Stimulated activated CD4-positive, alpha-beta T cell treated with anti-CD3 and anti-CD28 coated beads, Interleukin-2, amount 100 ng/mL, for 48 hours (primary cell): ENCODE data around the gene MRPL43.

Source experiments
- DNase-seq, 2 donors: peaks; one replicate each; pipeline ENCODE4 v3.0.0-alpha.2; 2020

The MRPL43 gene

DNA sequence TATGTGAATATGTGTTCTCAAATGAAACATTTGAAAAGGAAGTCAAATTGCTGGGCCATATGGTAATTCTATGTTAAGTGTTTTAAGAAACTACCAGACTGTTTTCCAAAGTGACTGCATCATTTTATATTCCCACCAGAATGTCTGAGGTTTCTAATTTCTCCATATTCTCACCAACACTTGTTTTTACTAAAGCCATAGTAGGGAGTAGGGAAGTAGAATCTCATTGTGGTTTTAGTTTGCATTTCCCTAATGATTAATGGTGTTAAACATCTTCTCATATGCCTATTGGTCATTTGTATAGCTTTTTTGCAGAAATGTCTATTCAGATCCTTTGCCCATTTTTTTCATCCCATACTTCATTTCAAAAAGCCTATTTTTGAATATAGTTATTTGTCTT is 27.0 kb downstream of the MRPL43 start:
- no peak for DNase-seq

DNA sequence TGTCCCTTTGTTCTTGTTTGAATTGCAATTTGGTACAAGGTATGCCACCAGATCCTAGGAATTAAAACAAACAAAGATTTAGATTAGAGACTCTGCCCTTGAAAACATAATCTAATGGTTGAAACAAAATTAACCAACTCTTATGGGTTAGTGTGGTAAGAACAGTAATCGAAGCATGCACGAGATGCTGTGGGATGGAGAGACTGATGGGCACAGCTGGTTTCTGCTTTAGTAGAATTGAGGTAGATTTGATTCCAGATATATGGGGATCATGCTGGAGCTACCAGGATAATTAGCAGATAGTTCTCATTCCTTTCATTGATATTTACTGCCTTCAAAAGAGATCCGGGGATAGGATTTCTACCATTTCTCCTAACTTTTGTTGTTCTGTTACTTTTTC is 38.4 kb downstream of the MRPL43 start:
- no peak for DNase-seq

DNA sequence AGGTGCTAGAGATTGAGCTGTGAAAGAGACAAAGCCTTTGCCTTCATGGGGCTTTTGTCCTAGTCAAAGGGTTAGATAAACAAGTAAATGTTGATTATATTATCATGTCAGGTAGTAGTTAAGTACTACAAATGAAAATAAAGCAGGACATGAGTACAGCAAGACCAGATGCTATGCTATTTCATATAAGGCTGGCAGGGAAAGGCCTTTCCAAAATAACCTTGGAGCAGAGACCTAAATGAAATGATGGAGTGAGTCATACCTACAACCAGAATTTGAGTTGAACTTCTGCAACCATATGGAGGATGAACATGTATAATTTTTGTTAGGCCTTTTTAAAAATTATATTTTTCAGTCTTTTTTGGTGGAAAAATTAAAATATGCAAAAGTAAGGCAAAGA is 41.5 kb downstream of the MRPL43 start:
- DNase-seq: no peak

DNA sequence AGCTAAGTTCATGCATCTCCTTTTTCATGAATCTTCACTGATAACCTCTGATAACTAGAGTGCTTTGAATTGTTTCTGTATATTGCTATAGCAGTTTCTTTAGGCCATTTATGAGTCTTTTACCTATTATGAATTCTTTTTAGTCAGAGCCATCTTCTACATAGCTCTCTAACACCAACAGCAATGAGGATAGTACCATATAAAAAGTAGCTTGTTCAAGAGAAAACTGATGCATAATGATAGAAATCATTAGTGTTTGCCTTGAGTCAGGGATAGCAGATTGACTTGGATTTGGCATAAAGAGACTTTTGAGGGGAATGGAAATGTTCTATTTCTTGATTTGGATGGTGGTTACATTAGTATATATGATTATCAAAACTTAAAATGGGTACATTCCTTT is 43.8 kb downstream of the MRPL43 start:
- DNase-seq: no peak

DNA sequence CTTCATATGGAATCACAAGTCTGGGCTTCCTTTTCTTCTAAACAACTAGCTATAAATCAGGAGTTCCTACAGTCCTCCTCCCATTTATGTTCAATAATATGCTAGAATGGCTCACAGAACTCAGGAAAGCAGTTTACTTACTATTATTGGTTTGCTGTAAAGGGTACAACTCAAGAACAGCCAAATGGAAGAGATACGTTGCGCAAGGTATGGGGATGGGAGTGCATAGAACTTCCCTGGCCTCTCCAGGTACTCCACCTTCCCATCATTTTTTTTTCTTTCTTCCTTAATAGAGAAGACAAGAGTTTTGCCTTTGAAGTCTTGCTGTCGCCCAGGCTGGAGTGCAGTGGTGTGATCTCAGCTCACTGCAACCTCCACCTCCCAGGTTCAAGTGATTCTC is 45.1 kb downstream of the MRPL43 start:
- no peak for DNase-seq

DNA sequence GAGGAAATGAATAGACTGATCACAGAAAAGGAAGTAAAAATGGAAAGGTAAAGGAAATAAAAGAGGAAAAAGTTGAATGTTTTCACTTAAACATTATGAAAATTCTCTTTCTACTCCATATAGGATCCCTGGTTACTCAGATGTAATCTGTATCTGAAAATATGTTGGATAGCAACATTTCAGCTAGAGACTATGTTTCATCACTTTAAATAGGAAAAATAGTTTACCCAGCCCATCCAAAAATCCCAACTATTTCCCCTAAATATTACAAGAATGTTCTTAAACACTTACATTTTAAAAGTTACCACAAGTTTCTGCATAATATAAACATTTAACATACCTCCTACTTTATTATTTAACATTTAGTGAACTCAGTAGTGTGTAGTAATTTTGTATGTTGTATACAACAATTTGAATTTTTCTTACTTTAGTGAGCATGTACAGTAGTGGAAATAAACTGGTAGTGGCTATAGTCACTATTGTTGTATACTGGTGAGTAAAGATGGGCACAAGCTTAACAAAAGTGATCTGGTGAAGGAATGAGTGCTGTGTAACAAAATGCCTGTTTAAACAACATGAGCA is 47.4 kb downstream of the MRPL43 start:
- DNase-seq: no peak
